ENCODE data around the gene ENDOV. TPM values are rescaled to one million over a fixed set of nuclear protein-coding genes. Genes with fewer than 3 reads are reported as not detected.

ENDOV gene
- polyA plus RNA-seq, 1 donor (not counting 4 experiments of a cell fraction or from before 2014, with no cell fraction given), result 10.9 TPM

- Histone ChIP-seq H3K4me2 (ENCODE audit: control insufficient read depth, extremely low read depth, insufficient read depth, low read depth, low read length) (no peak overlapping the region), H3K4me3 (ENCODE audit: control insufficient read depth in 2 of 3, extremely low read depth in 1 of 3, insufficient read depth in 2 of 3, low read depth in 1 of 3, low read length in 3 of 3) (no peak overlapping the region), H3K27me3 (ENCODE audit: control insufficient read depth, extremely low read depth, insufficient read depth, low read length) (peaks cover 77% of the 10 kb centered on the region), H3K79me2 (ENCODE audit: control insufficient read depth, insufficient read depth, low read length) (no peaks in the 10 kb centered on the region), H4K20me1 (ENCODE audit: control insufficient read depth, extremely low read depth, insufficient read depth, low read length) (peaks cover 3% of the 10 kb centered on the region), H3K9me1 (ENCODE audit: control insufficient read depth, extremely low read depth, insufficient read depth, low read length) (no peaks in the 10 kb centered on the region), H2AFZ (ENCODE audit: control insufficient read depth, low read length) (no peak overlapping the region), H3K4me1 (ENCODE audit: control insufficient read depth, extremely low read depth, insufficient read depth, low read length) (peaks cover 7% of the 10 kb centered on the region), H3K36me3 (ENCODE audit: control insufficient read depth in 2 of 2, extremely low read depth in 1 of 2, insufficient read depth in 2 of 2, low read length in 2 of 2) (no peaks in the 10 kb centered on the region), H3K27ac (ENCODE audit: control insufficient read depth, insufficient read depth, low read length) (no peak overlapping the region), H3K9ac (ENCODE audit: control insufficient read depth, extremely low read depth, insufficient read depth, low read length) (no peak overlapping the region), H3K9me3 (ENCODE audit: control insufficient read depth, low read depth, low read length) (no peaks in the 10 kb centered on the region)
- TF ChIP-seq EZH2 (IDR thresholded peaks at IDR 0.05; ENCODE audit: low read length), result no peak
- no peak for TF ChIP-seq CTCF (optimal IDR thresholded peaks at IDR 0.05 in 1 of 3, IDR thresholded peaks at IDR 0.05 in 1 of 3, conservative IDR thresholded peaks at IDR 0.05 in 1 of 3; ENCODE audit: extremely low read depth in 1 of 3, insufficient read depth in 2 of 3, low read length in 3 of 3)
- dilution Hi-C loops (cut with MboI; ENCODE audit: extremely low pct_ligation_motif_present, low sequenced_read_pairs), result no loop called here
- DNase-seq (ENCODE audit: low read depth, low spot score), result no peak
- no peak for FAIRE-seq
These were observed 64.2 kb downstream of the ENDOV start for GRCh38 chr17:80479246-80479566.

- Histone ChIP-seq H2AFZ (ENCODE audit: control insufficient read depth, low read length) (no peak overlapping the region), H3K9me3 (ENCODE audit: control insufficient read depth, low read depth, low read length) (no peaks in the 10 kb centered on the region), H3K9ac (ENCODE audit: control insufficient read depth, extremely low read depth, insufficient read depth, low read length) (no peak overlapping the region), H3K4me3 (ENCODE audit: control insufficient read depth in 2 of 3, extremely low read depth in 1 of 3, insufficient read depth in 2 of 3, low read depth in 1 of 3, low read length in 3 of 3) (no peak overlapping the region), H3K79me2 (ENCODE audit: control insufficient read depth, insufficient read depth, low read length) (no peaks in the 10 kb centered on the region), H3K36me3 (ENCODE audit: control insufficient read depth in 2 of 2, extremely low read depth in 1 of 2, insufficient read depth in 2 of 2, low read length in 2 of 2) (no peaks in the 10 kb centered on the region), H3K4me1 (ENCODE audit: control insufficient read depth, extremely low read depth, insufficient read depth, low read length) (peaks cover 2% of the 10 kb centered on the region), H3K9me1 (ENCODE audit: control insufficient read depth, extremely low read depth, insufficient read depth, low read length) (no peaks in the 10 kb centered on the region), H3K27me3 (ENCODE audit: control insufficient read depth, extremely low read depth, insufficient read depth, low read length) (peaks cover 66% of the 10 kb centered on the region), H4K20me1 (ENCODE audit: control insufficient read depth, extremely low read depth, insufficient read depth, low read length) (no peaks in the 10 kb centered on the region), H3K4me2 (ENCODE audit: control insufficient read depth, extremely low read depth, insufficient read depth, low read depth, low read length) (no peak overlapping the region), H3K27ac (ENCODE audit: control insufficient read depth, insufficient read depth, low read length) (no peak overlapping the region)
- TF ChIP-seq CTCF (optimal IDR thresholded peaks at IDR 0.05 in 1 of 3, IDR thresholded peaks at IDR 0.05 in 1 of 3, conservative IDR thresholded peaks at IDR 0.05 in 1 of 3; ENCODE audit: extremely low read depth in 1 of 3, insufficient read depth in 2 of 3, low read length in 3 of 3), result no peak
- no peak for TF ChIP-seq EZH2 (IDR thresholded peaks at IDR 0.05; ENCODE audit: low read length)
- no peak for FAIRE-seq
- DNase-seq (ENCODE audit: low read depth, low spot score), result no peak
- dilution Hi-C loops (cut with MboI; ENCODE audit: extremely low pct_ligation_motif_present, low sequenced_read_pairs), result no loop called here
These were observed 65.3 kb downstream of the ENDOV start for GRCh38 chr17:80480248-80480647.
